Measurements from ENCODE around the gene ARTN.

DNA sequence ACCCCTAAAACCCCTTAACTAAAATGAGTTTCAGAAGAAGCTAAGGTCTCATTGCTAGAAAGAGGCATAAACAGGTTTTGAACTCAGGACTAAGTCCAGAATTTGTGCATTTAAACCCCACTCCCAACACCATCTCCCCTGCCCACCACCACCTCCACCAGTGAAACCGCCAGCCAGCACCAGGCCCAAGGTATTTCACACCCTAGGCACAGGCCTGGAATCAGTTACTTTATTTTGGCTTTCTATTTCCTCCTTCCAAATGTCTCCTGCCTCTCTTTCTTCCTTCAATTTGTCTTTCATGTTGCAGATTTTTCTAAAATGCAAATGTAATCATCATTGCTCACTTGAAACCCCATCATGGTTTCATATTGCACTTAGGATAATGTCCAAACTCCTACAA lies 11.3 kb downstream of the ARTN start:
- TF ChIP-seq ZNF274 (IDR thresholded peaks at IDR 0.05; ENCODE audit: low read depth, low read length) (no peak), YY1 (IDR thresholded peaks at IDR 0.05; ENCODE audit: insufficient read depth, insufficient read length) (no peak), SUZ12 (IDR thresholded peaks at IDR 0.05; ENCODE audit: extremely low read depth, insufficient read depth, insufficient read length) (no peak)
